MCF 10A (cell line): ENCODE data around the gene CSNK2A3. TPM values are rescaled to one million over a fixed set of nuclear protein-coding genes. Genes with fewer than 3 reads are reported as not detected.

Source experiments
- BruUV-seq: library from RNA; stranded (reverse); fragments of 400-500 nt; replicated peaks from 2 replicates; lab custom pipeline; 2021; lab: Mats Ljungman, UMichigan
- CTCF ChIA-PET: fragments of 300-600 bp; sonication (Branson Sonifier 250); formaldehyde crosslinking; extraction: SDS; loops from one replicate; lab custom pipeline; 2021; ENCODE audit warnings: antibody characterized with exemption, inconsistent platforms; lab: Yijun Ruan, JAX
- POLR2A ChIA-PET: fragments of 300-600, 350-650 bp; sonication (Branson Sonifier 250); formaldehyde crosslinking; extraction: SDS; loops from one replicate; lab custom pipeline; 2020; ENCODE audit warnings: antibody characterized with exemption, inconsistent platforms; lab: Yijun Ruan, JAX
- DNase-seq: peaks from one replicate; pipeline ENCODE4 v3.0.0-alpha.2; 2018; ENCODE audit not compliant: unreplicated experiment
- H3K27ac Mint-ChIP-seq: one replicate; pipeline ENCODE4 v1.8.0; 2022; ENCODE audit warnings: mild to moderate bottlenecking, low read depth, mixed read lengths; ENCODE audit not compliant: unreplicated experiment
- H3K27me3 Mint-ChIP-seq: one replicate; pipeline ENCODE4 v1.8.0; 2022; ENCODE audit warnings: mixed read lengths; ENCODE audit not compliant: insufficient read depth, unreplicated experiment
- H3K36me3 Mint-ChIP-seq: one replicate; pipeline ENCODE4 v1.8.0; 2022; ENCODE audit warnings: mild to moderate bottlenecking, moderate library complexity, mixed read lengths; ENCODE audit not compliant: insufficient read depth, unreplicated experiment
- H3K4me1 Mint-ChIP-seq: one replicate; pipeline ENCODE4 v1.8.0; 2022; ENCODE audit warnings: mixed read lengths; ENCODE audit not compliant: insufficient read depth, unreplicated experiment
- H3K4me3 Mint-ChIP-seq: one replicate; pipeline ENCODE4 v1.8.0; 2022; ENCODE audit warnings: mild to moderate bottlenecking, moderate library complexity, mixed read lengths; ENCODE audit not compliant: unreplicated experiment
- H3K9me3 Mint-ChIP-seq: one replicate; pipeline ENCODE4 v1.8.0; 2022; ENCODE audit warnings: mixed read lengths; ENCODE audit not compliant: unreplicated experiment
- intact Hi-C: fragments of 100-400 bp; cut with micrococcal nuclease; formaldehyde crosslinking; loops from 2 replicates; pipeline ENCODE4 v1.14.1; 2022
- total RNA-seq: library from RNA; stranded (reverse); gene quantifications from 2 replicates; pipeline ENCODE4 v1.2.3, GENCODE V29; 2022
- TF ChIP-seq, protein P1 (sequence below): fragments of 200-600 bp; IDR thresholded peaks from one replicate; pipeline ENCODE4 v1.8.0; 2022; ENCODE audit warnings: antibody characterized with exemption, mild to moderate bottlenecking; ENCODE audit not compliant: unreplicated experiment

CSNK2A3 gene
- total RNA-seq, 1 experiment from 2014 or later: 2.2 TPM

DNA sequence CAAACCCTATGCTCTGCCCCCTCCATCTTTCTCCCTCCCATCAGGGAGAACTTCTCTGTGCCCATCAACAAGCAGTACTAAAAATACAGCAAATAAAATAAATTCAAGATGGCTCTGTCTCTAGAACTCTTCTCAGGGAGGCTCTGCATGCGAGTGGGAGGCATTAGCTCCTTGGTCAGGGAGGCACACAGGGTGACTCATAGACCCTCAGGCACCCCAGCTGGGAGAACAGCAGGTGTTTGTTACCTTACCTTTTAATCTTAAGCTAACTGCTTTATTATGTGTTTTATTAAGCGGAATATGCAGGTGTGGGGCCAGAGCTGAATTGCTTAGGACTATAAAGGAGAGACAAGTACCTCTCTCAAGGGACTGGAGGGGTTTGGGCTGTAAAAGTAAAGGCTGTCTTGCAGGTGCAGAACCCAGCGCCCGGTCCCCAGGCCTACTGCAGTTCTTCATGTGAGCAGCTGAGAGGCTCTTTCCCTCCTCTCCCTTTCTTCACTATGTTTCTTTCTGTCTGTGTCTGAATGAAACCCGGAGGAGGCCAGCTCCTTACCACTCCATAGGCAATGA is 20.8 kb downstream of the CSNK2A3 start:
- intact Hi-C loops: no loop called here
- peak; percentile 35 for DNase-seq
- no TSS peak for BruUV-seq
- Mint-ChIP-seq H3K27ac (no peak overlapping the region), H3K27me3 (no peaks in the 10 kb centered on the region), H3K4me1 (no peaks in the 10 kb centered on the region), H3K36me3 (peaks cover 12% of the 10 kb centered on the region), H3K4me3 (no peak overlapping the region), H3K9me3 (no peaks in the 10 kb centered on the region)
- TF ChIP-seq, protein P1, sequence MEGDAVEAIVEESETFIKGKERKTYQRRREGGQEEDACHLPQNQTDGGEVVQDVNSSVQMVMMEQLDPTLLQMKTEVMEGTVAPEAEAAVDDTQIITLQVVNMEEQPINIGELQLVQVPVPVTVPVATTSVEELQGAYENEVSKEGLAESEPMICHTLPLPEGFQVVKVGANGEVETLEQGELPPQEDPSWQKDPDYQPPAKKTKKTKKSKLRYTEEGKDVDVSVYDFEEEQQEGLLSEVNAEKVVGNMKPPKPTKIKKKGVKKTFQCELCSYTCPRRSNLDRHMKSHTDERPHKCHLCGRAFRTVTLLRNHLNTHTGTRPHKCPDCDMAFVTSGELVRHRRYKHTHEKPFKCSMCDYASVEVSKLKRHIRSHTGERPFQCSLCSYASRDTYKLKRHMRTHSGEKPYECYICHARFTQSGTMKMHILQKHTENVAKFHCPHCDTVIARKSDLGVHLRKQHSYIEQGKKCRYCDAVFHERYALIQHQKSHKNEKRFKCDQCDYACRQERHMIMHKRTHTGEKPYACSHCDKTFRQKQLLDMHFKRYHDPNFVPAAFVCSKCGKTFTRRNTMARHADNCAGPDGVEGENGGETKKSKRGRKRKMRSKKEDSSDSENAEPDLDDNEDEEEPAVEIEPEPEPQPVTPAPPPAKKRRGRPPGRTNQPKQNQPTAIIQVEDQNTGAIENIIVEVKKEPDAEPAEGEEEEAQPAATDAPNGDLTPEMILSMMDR: no peak
- POLR2A ChIA-PET: no interaction called here
- CTCF ChIA-PET: interaction anchor here (0.6 to 1.1 kb wide), 3 partner anchors 38 to 304 kb away, joined by 3 to 4 read pairs (median 3); no protein-coding TSS in a partner anchor

DNA sequence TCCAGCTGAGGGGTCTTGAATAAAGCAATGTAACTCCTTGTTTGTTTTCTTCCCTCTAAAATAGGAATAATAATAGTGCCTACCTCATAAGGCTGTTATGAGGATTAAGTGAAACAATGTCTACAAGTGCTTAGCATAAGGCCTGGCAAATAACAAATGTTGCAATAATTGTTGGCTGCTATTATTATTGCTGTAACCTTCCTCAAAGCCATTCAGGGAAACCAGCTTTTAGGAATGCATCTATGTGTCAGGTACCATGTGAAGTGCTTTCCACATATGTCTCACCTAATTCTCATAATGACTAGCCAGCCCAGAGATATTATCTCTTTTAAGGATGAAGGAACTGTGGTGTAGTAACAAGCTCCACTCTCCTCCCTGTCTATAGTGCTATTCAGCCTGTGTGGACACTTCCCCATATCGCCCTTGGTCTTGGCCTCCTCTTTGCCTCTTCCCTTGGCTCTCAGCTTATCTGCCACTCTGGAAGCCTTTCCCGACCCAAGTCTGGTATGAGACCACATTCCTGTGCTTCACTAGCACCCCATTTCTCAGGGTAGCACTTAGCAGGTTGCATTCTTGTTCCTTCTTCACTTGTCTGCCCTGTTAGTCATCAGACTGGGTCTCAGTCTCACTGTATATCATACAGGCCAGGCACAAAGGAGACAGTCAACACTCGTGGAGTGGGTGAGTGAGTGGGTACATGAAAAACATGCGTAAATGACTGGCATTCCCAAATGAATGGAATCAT is 23.8 kb downstream of the CSNK2A3 start:
- no peak for DNase-seq
- Mint-ChIP-seq H3K27ac (no peak overlapping the region), H3K4me3 (no peak overlapping the region), H3K9me3 (no peaks in the 10 kb centered on the region), H3K36me3 (peaks cover 27% of the 10 kb centered on the region), H3K4me1 (no peaks in the 10 kb centered on the region), H3K27me3 (no peaks in the 10 kb centered on the region)
- intact Hi-C loops: no loop called here
- BruUV-seq: no TSS peak
- ChIA-PET POLR2A (interaction anchor here (0.6 kb wide), 1 partner anchor 1113 kb away, joined by 3 read pairs; no protein-coding TSS in a partner anchor), CTCF (interaction anchor here (0.8 to 1.0 kb wide), 3 partner anchors 10 to 395 kb away, joined by 3 to 4 read pairs (median 3); no protein-coding TSS in a partner anchor)
- TF ChIP-seq, protein P1: no peak

DNA sequence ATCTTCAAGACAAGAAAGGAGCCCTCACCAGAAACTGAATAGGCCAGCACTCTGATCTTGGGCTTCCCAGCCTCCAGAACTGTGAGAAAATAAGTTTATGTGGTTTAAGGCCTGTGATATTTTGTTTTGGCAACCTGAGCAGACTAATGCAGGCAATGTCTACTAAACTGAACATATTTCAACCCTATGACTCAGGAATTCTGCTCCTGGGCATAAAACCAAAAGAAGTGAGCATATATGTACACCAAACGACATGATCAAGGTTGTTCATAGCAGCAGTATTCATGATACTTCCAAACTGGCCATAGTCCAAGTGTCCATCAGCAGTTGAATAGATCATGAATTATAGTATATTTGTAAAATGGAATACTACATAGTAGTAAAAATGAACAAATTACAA is 29.0 kb downstream of the CSNK2A3 start:
- CTCF ChIA-PET: interaction anchor here (0.7 kb wide), 1 partner anchor 11 kb away, joined by 3 read pairs; no protein-coding TSS in a partner anchor
- Mint-ChIP-seq H3K27me3 (no peaks in the 10 kb centered on the region), H3K4me3 (no peak overlapping the region), H3K36me3 (peaks cover 21% of the 10 kb centered on the region), H3K9me3 (no peaks in the 10 kb centered on the region), H3K4me1 (peaks cover 8% of the 10 kb centered on the region), H3K27ac (peak overlapping the region; percentile 63)
- no TSS peak for BruUV-seq
- DNase-seq: peak; percentile 46
- intact Hi-C loops: no loop called here
- POLR2A ChIA-PET: interaction anchor here (0.7 kb wide), 1 partner anchor 393 kb away, joined by 3 read pairs; no protein-coding TSS in a partner anchor
- TF ChIP-seq, protein P1: no peak

DNA sequence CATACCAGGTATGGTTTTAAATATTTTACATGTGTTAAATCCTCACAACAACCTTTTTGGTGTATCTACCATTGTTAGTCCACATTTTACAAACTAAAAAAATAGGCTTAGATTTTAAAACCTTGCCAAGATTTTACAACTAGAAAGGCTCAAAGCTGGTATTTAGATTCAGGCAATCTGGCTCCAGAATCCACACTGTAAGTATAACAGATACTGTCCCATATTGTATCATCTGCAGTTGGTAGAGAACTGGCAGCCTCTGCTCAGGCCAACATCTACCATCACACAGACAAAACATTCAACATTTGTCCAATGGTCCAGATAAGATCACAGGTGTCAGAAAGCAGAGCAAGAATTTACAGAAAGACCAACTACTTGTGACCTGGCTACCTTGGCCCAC is 30.9 kb downstream of the CSNK2A3 start:
- intact Hi-C loops: no loop called here
- BruUV-seq: no TSS peak
- Mint-ChIP-seq H3K36me3 (peaks cover 21% of the 10 kb centered on the region), H3K9me3 (no peaks in the 10 kb centered on the region), H3K27me3 (no peaks in the 10 kb centered on the region), H3K27ac (no peak overlapping the region), H3K4me1 (peaks cover 8% of the 10 kb centered on the region), H3K4me3 (no peak overlapping the region)
- no peak for DNase-seq
- CTCF ChIA-PET: interaction anchor here (0.6 kb wide), 1 partner anchor 294 kb away, joined by 4 read pairs; no protein-coding TSS in a partner anchor
- TF ChIP-seq, protein P1: no peak
- POLR2A ChIA-PET: no interaction called here
